ENCODE data around the gene PGAP1.

The PGAP1 gene

DNA sequence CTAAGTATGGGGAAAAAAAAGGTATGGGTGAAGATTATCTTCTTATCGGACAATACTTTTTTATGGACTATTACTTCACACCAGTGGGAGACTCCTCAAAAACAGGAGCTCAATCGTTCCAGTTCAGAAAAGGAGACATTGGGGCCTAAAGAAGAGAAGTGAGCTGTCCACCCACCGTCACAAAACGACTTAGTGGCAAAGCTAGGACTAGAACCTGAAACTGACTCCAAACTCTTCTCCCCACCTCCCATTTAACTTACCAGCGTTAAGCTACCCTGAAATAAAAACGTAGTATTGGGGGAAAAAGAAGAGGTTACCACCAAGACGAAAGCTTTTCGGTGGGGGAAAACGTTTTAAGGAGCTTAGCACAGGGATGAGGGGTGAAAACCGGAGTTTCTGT, 127.5 kb downstream of the PGAP1 start:
- peak; percentile 15 to 37 (median 30) for DNase-seq

DNA sequence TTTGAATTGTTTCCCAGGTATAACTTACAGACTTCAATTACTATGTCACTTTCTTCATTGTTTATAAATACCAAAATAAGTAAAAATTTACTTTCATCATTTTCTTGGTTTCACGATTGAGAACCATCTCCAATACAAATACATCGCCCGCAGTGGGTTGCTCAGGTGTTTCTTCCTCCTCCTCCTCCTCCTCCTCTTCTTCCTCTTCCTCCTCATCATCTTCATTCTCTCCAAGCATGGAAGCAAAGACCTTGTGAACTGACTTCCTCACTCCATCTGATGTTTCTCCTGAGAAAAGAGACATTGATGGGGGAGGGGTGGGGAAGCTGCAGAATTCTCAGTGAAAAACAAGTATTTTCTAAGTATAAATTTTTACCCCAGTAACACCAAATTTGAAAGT, 133.6 kb downstream of the PGAP1 start:
- no peak for DNase-seq

- DNase-seq, result peak in 3 of 4 experiments; percentile 6 to 9 (median 8)
Measured at GRCh38 chr2:196783431-196784094, 142.9 kb downstream of the PGAP1 start.

Data from suppressor macrophage (primary cell).